22Rv1 (cell line): Measurements from ENCODE around the gene SPRY1.

Experiments
- CTCF ChIP-seq: fragments of 450-650 bp; IDR thresholded peaks from 2 replicates; pipeline ENCODE4 v1.5.1; 2017; ENCODE audit warnings: mild to moderate bottlenecking
- ZFX ChIP-seq: fragments of 450-650 bp; IDR thresholded peaks from 2 replicates; pipeline ENCODE4 v1.6.1; 2017; ENCODE audit warnings: antibody characterized with exemption, borderline replicate concordance

- TF ChIP-seq CTCF (no peak), ZFX (no peak)
Observed at GRCh38 chr4:123409334-123409733, 12.7 kb downstream of the SPRY1 start.
